ENCODE data around the gene SUSD1.
"Not testable (repeated sequence)": the region's sequence is repeated elsewhere in the genome, so short reads cannot be mapped to it uniquely, and the experiment has no call there.

The SUSD1 gene

DNA sequence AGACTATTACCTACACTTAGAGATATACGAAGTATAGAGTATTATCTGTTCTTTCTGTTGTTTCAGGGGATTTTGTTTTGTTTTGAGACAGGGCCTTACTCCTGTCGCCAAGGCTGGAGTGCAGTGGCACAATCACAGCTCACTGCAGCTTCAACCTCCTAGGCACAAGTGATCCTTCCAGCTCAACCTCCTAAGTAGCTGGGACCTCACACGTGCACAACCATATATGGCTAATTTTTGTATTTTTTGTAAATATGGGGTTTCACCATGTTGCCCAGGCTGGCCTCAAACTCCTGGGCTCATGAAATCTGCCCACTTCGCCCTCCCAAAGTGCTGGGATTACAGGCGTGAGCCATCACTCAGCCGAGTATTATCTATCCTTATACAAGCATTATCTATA is 45.9 kb downstream of the SUSD1 start:
- no peak for DNase-seq

GRCh38 chr9:112128399-112128798 is 46.7 kb downstream of the SUSD1 start:
- DNase-seq, result not testable (repeated sequence)

DNA sequence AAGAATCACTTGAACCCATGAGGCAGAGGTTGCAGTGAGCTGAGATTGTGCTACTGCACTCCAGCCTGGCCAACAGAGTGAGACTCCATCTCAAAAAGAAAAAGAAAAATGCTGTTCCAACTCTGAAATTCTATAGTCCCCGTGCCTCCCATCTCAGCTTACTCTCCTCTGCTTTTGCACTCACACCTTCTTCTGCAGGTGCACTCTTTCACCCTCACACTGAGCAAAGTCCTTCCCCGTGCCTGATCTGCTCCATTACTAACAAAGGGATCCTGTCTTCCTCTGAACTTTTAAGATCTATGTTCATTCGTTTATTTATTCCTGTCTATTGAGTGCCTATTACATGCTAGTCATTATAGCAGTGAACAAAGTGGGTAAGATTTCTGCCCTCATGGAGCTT is 47.8 kb downstream of the SUSD1 start:
- no peak for DNase-seq

DNA sequence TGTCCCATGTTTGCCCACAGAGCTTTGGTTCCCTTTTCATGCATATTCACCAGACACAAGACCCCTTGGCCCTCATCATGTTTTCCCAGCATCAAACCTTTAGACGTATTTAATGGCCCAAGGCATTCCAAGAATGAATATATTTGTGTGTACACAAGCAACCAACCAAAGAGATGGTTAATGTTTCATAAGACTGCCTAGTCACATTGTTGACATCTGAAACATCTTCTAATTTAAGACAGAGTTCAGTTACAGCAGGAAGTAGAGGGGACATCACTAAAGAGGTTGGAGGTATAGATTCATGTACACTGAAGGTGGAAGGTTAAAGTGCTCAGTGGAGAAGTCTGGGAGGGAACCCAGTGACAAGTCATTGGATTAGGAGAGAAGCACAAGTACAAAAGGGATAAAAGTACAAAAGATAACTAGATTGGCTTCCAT is 49.1 kb downstream of the SUSD1 start:
- DNase-seq, result no peak

DNA sequence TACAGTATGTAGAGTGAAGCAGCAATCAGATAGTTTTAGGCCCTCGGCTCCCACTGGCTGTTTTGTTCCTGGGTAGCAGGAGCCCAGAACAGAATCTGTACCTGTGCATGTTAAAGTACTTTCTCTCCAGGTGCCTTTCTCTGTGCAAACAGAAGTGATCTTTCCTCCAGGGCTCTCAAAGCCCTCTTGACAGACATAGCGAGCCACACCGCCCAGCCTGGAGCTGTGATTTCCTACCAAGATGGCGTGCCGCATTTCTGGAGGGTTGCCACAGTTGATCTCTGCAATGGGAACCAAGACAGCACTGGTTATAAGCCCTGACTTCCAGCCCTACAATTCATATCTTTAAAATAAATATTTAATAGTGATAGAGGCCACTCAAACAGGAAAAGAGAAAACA is 50.9 kb downstream of the SUSD1 start:
- DNase-seq, result no peak

- DNase-seq, result no peak
Observed at GRCh38 chr9:112121633-112122032, 53.5 kb downstream of the SUSD1 start.

GRCh38 chr9:112120439-112120925 is 54.6 kb downstream of the SUSD1 start:
- no peak for DNase-seq

DNA sequence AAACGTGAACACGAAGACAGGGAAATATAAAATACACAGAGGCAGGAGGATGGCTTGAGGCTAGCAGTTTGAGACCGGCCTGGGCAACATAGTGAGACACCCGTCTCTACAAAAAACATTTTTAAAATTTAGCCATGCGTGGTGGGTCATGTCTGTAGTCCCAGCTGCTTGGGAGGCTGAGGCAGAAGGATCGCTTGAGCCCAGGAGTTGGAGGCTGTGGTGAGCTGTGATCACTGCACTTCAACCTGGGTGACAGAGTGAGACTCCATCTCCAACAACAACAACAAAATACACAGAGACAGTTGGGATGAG is 55.1 kb downstream of the SUSD1 start:
- no peak for DNase-seq

DNA sequence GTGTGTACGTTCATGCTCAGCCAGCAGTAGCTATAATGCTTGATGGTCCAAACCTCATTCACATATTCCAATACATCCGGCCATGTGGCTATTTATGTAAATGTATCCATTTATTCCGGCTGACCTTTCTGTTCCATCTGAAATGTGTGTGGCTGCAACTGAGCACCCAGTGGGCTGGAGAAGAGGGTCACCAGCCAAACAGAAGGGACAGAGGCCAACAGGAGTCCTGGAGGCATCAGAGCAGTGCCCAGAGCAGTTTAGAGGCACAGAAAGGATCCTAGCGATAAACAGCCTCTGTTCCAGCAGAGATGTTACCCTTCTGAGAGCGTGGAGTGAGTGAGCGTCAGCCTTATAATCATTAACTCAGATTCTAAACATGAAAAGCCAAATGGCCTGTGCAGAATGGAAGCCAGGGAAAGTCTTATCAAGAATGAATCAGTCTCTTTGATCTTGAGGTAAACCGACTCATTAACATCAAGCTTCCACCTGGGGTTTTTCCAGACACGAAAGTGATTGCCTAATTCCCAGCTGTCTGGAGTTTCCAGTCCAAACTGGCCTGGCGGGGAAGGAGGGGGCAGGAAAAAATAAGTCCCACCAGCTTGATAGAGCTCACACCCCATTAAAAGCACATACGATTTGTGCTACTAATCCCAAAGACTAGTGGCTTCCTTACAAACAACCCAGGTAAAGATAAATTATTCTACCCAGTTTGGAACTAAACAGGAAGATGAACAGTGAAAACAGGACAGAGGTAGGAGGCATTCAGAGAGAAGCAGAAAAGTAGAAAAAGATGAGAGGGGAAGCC is 55.7 kb downstream of the SUSD1 start:
- no peak for DNase-seq

- DNase-seq, result no peak
Observed at GRCh38 chr9:112118009-112118408, 57.1 kb downstream of the SUSD1 start.

DNA sequence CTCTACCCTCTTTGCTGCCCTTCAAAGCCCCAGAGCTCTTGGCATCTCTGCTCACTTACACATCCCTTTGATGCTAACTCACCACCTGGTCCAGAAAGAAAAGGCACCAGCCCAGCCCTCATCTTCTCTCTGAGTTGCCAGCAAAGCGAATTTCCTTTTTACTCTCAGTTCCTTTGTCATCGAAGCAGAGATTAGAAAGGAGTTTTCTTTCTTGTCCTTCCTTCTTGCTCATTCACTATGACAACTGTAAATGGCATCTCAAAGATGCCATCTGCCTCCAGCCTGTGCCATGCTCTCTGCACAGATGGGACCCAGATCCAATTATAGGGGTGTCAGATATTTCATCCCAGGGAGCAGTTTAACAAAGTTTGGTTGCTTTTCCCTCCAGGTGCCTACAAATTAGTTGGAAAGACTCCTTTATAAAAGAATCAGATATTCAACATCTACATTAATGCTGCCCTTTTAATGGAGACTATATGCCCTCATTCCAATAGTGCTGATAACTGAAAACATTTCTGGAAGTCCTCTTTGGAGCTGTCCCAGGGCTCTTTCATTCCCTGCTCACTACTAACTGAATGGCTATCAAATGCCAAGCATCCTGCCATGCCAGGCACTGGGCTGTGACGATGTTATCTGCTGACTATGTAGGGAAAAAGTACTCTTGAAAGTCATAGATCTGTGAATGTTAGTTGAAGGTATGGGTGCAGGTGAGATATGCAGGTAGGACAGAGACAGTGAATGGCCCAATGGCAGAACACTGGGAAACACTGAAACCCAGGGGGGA is 58.9 kb downstream of the SUSD1 start:
- no peak for DNase-seq

GRCh38 chr9:112115109-112115508 is 60.0 kb downstream of the SUSD1 start:
- no peak for DNase-seq

DNA sequence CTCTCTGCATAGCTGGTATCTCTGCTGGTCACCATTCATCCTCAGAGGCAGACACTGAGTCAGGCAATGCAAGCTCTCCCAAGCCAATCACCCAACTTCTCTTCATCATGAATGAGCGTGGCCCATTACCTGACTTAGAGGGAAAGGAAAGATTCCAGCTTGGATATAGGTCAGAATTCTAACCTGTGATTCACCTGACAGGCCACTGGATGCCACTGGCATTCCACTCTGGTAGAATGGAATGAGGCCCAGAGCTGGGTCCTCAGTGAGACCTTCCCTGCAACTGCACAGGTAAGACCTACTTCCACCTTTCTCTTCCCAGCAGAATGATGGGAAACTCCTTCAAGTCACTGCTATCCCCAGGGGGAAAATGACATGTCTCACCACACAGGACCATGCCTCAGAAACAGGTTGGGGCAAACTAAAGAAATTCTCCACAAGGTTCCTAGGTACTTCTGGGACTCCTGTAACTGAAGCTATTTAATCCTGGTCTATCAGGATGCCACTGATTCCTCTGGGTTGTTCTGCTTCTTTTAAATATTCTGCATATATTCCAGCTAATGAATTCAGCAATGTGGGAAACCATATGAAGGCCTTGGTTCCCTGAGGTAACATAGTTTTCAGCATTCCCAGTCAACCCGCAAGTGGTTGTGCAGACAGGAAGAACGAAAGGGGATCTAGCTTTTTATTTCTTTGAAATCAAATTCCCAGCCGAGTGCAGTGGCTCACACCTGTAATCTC is 62.0 kb downstream of the SUSD1 start:
- peak; percentile 16 for DNase-seq

DNA sequence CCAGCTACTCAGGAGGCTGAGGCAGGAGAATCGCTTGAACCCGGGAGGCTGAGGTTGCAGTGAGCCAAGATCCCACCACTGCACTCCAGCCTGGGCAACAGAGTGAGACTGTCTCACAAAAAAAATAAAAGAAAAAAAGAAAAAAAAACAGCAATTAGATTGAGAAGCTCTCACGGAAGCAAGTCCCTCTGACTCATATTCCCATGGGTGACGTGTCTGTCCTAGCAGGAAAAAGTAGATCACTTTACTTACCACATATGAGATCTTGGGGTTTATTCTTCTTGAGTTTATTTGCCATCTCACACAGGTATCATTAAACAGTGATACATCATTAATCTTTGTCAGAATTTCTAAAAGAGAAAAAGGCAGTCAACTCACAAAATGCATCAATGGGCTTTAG is 62.6 kb downstream of the SUSD1 start:
- no peak for DNase-seq

DNA sequence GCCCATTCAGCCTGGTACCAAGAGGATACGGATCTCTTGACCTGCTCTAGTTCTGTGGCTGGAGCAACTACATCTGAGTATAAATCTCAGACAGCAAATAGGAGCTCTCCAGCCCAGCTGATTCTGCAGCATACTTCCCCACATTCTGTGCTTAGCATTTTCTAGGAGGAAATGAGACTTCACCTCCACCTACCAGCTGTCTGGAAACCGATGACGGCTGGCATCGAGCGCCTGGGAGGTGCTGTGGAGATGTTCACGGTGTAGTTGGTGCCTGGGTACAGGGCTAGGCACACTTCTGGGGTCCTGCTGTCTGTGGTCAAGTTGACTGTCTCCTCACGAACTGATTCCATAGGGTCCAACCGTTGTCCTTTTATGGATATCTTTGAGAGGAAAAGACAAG is 63.6 kb downstream of the SUSD1 start:
- no peak for DNase-seq

DNA sequence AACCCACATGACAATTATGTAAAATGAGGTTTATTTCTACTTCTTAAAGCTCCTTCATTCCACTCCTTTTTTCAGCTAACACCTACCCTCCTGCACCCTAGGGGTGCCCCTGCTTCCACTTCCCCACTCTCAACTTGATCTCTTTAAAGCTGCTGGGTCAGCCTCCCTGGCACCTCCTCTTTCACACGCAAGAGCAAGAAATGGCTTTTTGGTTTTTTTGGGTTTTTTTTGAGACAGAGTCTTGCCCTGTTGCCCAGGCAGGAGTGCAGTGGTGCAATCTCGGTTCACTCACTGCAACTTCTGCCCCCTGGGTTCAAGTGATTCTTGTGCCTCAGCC is 64.4 kb downstream of the SUSD1 start:
- no peak for DNase-seq

GRCh38 chr9:112110094-112110776 is 64.9 kb downstream of the SUSD1 start:
- DNase-seq, result no peak

- DNase-seq, result no peak
Observed at GRCh38 chr9:112104901-112105300, 70.2 kb downstream of the SUSD1 start.

DNA sequence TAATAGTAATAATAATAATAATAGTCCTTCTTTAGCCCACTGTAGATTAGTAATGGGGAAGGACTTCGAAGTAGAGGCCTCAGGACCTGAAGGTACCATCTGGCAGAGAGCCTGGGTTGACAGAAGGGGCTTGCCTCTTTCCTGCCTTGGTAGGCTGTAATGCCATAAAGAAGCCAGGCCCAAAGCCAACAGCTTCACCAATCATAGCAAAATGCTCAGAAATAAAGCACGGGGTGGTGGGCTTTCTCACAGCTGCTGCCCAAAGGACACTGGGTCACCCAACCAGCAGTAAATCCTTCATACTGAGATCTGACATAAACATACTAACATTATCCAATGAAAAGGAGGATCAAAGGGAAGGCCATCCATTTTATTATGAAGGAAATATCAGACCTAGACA is 70.7 kb downstream of the SUSD1 start:
- DNase-seq, result no peak

DNA sequence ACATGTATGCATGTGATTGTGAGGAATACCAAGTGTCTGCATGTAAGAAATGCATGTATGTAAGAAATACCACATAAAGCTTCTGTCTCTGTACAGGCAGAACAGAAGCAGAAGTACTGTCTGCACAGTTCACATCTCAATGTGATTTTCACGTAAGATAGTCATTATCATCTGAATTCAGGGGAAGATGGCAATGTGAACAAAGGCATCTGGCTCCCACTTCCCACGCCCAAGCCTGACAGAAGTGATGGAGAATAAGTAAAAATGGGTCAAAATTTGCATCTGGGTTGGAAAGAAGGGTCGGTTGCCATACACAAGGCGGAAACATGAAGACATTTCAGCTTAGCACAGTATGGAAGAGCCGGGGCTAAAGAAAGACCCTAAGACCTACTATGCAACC is 71.7 kb downstream of the SUSD1 start:
- no peak for DNase-seq

DNA sequence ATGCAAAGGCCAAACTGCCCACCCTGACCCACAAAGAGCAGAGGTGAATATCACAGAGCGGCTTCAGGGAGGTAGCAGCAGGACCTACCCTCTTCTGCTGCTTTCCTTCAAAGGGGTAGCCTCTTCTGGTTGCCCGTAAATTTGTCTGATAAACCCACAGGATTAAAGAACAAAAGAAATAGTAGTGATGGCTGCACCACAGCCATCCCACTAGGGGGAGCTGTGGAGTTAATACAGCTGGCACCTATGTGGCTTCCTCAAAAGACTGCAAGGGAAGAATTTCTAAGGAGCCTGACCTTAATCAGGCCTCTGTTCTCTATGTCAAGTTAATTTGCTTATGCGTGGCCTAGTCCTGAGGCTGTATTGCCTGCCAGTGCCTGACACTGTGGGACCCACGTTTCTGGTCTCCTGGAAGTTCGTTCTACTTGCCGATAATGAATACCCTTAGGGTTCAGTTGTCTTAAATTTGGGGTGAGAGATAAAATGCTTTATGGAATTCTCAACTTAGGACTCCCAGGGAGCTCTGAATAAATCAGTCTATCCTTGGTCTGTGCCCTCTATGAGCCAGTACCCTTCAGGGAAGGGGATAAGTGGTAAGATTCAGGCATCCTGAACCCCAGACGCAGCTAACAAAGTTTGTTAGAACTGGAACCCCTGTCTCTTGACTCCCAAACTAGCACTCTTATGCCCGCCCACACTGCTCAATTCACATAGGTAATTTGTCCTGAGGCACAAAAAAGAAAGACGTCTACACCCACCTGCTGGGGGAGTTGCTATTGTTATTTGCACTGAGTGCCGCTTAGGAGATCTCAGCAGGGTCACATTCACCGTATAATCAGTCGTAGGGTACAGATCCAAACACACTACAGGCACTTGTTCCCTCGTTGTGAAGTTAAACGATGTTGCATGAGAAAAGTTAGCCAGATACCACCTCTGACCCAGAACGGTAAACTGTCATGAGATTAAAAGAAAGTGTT is 77.1 kb downstream of the SUSD1 start:
- peak; percentile 68 for DNase-seq

Data from activated naive CD4-positive, alpha-beta T cell treated with anti-CD3 and anti-CD28 coated beads, Interleukin-2, amount 50 U/mL, for 16 hours (primary cell).